Sigmoid colon (tissue), 4 donors: Measurements from ENCODE around the gene ATRNL1.

Source experiments
- EP300 ChIP-seq, 4 donors: sonication (generic); formaldehyde crosslinking; IDR thresholded peaks; one replicate each; pipeline ENCODE4 v1.6.1; 2017; ENCODE audit warnings: antibody characterized with exemption in 4 of 4
- POLR2A ChIP-seq, 2 donors: fragments of 450-650 bp; IDR thresholded peaks; one replicate each; pipeline ENCODE4 v1.6.1; 2016; ENCODE audit warnings: antibody characterized with exemption in 2 of 2, mild to moderate bottlenecking in 2 of 2, moderate library complexity in 2 of 2
- POLR2AphosphoS5 ChIP-seq, 4 donors: sonication (generic); formaldehyde crosslinking; IDR thresholded peaks; one replicate each; pipeline ENCODE4 v1.6.1; 2017; ENCODE audit warnings: antibody characterized with exemption in 4 of 4
- TF ChIP-seq, protein P1 (sequence below), 4 experiments: fragments of 450-650 bp in 3 of 4; fragments of 200-600 bp in 1 of 4; IDR thresholded peaks; one replicate each; pipeline ENCODE4 v1.5.1; 2016 to 2019; ENCODE audit warnings: antibody characterized with exemption in 4 of 4, mild to moderate bottlenecking in 3 of 4, moderate library complexity in 2 of 4

GRCh38 chr10:115384665-115385064, 291.5 kb downstream of the ATRNL1 start:
- TF ChIP-seq, protein P1, sequence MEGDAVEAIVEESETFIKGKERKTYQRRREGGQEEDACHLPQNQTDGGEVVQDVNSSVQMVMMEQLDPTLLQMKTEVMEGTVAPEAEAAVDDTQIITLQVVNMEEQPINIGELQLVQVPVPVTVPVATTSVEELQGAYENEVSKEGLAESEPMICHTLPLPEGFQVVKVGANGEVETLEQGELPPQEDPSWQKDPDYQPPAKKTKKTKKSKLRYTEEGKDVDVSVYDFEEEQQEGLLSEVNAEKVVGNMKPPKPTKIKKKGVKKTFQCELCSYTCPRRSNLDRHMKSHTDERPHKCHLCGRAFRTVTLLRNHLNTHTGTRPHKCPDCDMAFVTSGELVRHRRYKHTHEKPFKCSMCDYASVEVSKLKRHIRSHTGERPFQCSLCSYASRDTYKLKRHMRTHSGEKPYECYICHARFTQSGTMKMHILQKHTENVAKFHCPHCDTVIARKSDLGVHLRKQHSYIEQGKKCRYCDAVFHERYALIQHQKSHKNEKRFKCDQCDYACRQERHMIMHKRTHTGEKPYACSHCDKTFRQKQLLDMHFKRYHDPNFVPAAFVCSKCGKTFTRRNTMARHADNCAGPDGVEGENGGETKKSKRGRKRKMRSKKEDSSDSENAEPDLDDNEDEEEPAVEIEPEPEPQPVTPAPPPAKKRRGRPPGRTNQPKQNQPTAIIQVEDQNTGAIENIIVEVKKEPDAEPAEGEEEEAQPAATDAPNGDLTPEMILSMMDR (IDR thresholded peaks at IDR 0.05): no peak
- TF ChIP-seq POLR2A (IDR thresholded peaks at IDR 0.05) (no peak), POLR2AphosphoS5 (IDR thresholded peaks at IDR 0.05) (no peak), EP300 (IDR thresholded peaks at IDR 0.05) (no peak)
